C4-2B (cell line): ENCODE measurements around the gene TCF12.

Experiments
- CTCF ChIP-seq: fragments of 450-650 bp; conservative IDR thresholded peaks from 2 replicates; pipeline ENCODE4 v1.5.1; 2017; ENCODE audit warnings: mild to moderate bottlenecking
- ZFX ChIP-seq: fragments of 450-650 bp; IDR thresholded peaks from 2 replicates; pipeline ENCODE4 v1.6.1; 2017

GRCh38 chr15:57114070-57114469 is 195.6 kb downstream of the TCF12 start:
- TF ChIP-seq CTCF = no peak
- no peak for TF ChIP-seq ZFX
